ENCODE results near the gene DLEC1.
"Not testable (repeated sequence)": the region's sequence is repeated elsewhere in the genome, so short reads cannot be mapped to it uniquely, and the experiment has no call there.

DLEC1 gene

DNA sequence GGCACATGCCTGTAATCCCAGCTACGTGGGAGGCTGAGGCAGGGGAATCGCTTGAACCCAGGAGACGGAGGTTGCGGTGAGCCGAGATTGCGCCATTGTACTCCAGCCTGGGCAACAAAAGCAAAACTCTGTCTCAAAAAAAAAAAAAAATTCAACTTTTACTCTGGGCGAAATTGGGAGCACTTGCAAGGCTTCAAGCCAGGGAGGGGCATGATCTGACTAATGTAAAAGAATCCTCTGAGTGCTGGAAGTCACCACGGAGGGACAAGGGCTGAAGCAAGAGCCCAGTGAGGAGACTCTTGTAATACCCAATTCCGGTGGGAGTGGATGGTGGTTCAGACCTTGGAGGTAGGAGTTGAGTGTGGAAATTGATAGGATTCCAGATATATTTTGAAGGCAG lies 4.7 kb upstream of the DLEC1 start:
- not testable (repeated sequence) for H3K36me3 ChIP-seq (ENCODE audit: insufficient read depth, low read length); H3K9me3 ChIP-seq (ENCODE audit: low read length); H3K27me3 ChIP-seq (ENCODE audit: control insufficient read depth in 1 of 2, insufficient read depth in 2 of 2, low read length in 2 of 2); H3K9ac ChIP-seq (ENCODE audit: low read length); H3K4me3 ChIP-seq (ENCODE audit: low read depth in 1 of 2, low read length in 2 of 2); H3K27ac ChIP-seq (ENCODE audit: low read depth, low read length)
- peaks cover 17% of the 10 kb centered on the region for H3K4me1 ChIP-seq (ENCODE audit: insufficient read depth, low read length)

GRCh38 chr3:38036286-38036685 lies 2.7 kb upstream of the DLEC1 start:
- Histone ChIP-seq H3K27ac (ENCODE audit: low read depth, low read length) (no peak overlapping the region), H3K4me1 (ENCODE audit: insufficient read depth, low read length) (peaks cover 12% of the 10 kb centered on the region), H3K9ac (ENCODE audit: low read length) (no peak overlapping the region), H3K4me3 (ENCODE audit: low read depth in 1 of 2, low read length in 2 of 2) (no peak overlapping the region), H3K9me3 (ENCODE audit: low read length) (no peaks in the 10 kb centered on the region), H3K27me3 (ENCODE audit: control insufficient read depth in 1 of 2, insufficient read depth in 2 of 2, low read length in 2 of 2) (no peaks in the 10 kb centered on the region), H3K36me3 (ENCODE audit: insufficient read depth, low read length) (no peaks in the 10 kb centered on the region)

DNA sequence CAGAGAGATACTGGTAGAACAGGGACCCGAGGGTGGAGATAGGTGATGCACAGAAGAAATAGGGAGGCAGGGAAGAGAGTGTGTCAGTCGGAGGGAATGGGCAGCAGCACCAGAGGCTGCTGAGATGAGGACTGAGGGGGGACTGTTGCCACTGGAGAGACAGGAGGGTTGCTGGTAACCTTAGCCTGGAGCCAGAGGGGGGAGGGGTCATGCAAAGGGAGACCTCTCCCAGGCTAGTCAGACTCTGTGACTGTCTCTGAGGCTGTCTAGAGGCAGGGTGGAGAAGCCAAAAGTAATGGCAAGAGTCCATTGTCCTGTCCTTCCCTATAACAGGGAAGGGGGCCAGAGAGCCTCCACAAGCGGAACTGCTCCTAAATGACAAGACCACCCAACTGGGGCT lies 2.1 kb upstream of the DLEC1 start:
- no peaks in the 10 kb centered on the region for H3K9me3 ChIP-seq (ENCODE audit: low read length)
- peaks cover 10% of the 10 kb centered on the region for H3K4me1 ChIP-seq (ENCODE audit: insufficient read depth, low read length)
- no peak overlapping the region for H3K9ac ChIP-seq (ENCODE audit: low read length)
- H3K4me3 ChIP-seq (ENCODE audit: low read depth in 1 of 2, low read length in 2 of 2) = no peak overlapping the region
- no peak overlapping the region for H3K27ac ChIP-seq (ENCODE audit: low read depth, low read length)
- H3K27me3 ChIP-seq (ENCODE audit: control insufficient read depth in 1 of 2, insufficient read depth in 2 of 2, low read length in 2 of 2) = no peaks in the 10 kb centered on the region
- no peaks in the 10 kb centered on the region for H3K36me3 ChIP-seq (ENCODE audit: insufficient read depth, low read length)

- Histone ChIP-seq H3K27ac (ENCODE audit: low read depth, low read length) (no peak overlapping the region), H3K4me3 (ENCODE audit: low read depth in 1 of 2, low read length in 2 of 2) (peak overlapping the region in 1 of 2 donors; percentile 63), H3K9ac (ENCODE audit: low read length) (no peak overlapping the region)
Measured at GRCh38 chr3:38038447-38038911, 529 bp upstream of the DLEC1 start.

GRCh38 chr3:38039899-38040261 lies 872 bp downstream of the DLEC1 start:
- Histone ChIP-seq H3K9ac (ENCODE audit: low read length) (no peak overlapping the region), H3K27ac (ENCODE audit: low read depth, low read length) (no peak overlapping the region), H3K4me1 (ENCODE audit: insufficient read depth, low read length) (peaks cover 10% of the 10 kb centered on the region), H3K4me3 (ENCODE audit: low read depth in 1 of 2, low read length in 2 of 2) (peak overlapping the region; percentile 18 to 63), H3K27me3 (ENCODE audit: control insufficient read depth in 1 of 2, insufficient read depth in 2 of 2, low read length in 2 of 2) (no peaks in the 10 kb centered on the region), H3K9me3 (ENCODE audit: low read length) (no peaks in the 10 kb centered on the region), H3K36me3 (ENCODE audit: insufficient read depth, low read length) (no peaks in the 10 kb centered on the region)

More at GRCh38 chr3:38038447-38038911, 529 bp upstream of the DLEC1 start:
- no peaks in the 10 kb centered on the region for H3K9me3 ChIP-seq (ENCODE audit: low read length)
- H3K27me3 ChIP-seq (ENCODE audit: control insufficient read depth in 1 of 2, insufficient read depth in 2 of 2, low read length in 2 of 2) = no peaks in the 10 kb centered on the region
- H3K36me3 ChIP-seq (ENCODE audit: insufficient read depth, low read length) = no peaks in the 10 kb centered on the region
- H3K4me1 ChIP-seq (ENCODE audit: insufficient read depth, low read length) = peaks cover 10% of the 10 kb centered on the region

GRCh38 chr3:38040401-38040800 lies 1.4 kb downstream of the DLEC1 start:
- no peaks in the 10 kb centered on the region for H3K27me3 ChIP-seq (ENCODE audit: control insufficient read depth in 1 of 2, insufficient read depth in 2 of 2, low read length in 2 of 2)

GRCh38 chr3:38043486-38043885 lies 4.5 kb downstream of the DLEC1 start:
- no peaks in the 10 kb centered on the region for H3K27me3 ChIP-seq (ENCODE audit: control insufficient read depth in 1 of 2, insufficient read depth in 2 of 2, low read length in 2 of 2)
- no peaks in the 10 kb centered on the region for H3K9me3 ChIP-seq (ENCODE audit: low read length)
- no peak overlapping the region for H3K4me3 ChIP-seq (ENCODE audit: low read depth in 1 of 2, low read length in 2 of 2)
- H3K27ac ChIP-seq (ENCODE audit: low read depth, low read length) = no peak overlapping the region
- H3K9ac ChIP-seq (ENCODE audit: low read length) = no peak overlapping the region
- no peaks in the 10 kb centered on the region for H3K36me3 ChIP-seq (ENCODE audit: insufficient read depth, low read length)
- peaks cover 10% of the 10 kb centered on the region for H3K4me1 ChIP-seq (ENCODE audit: insufficient read depth, low read length)

More at GRCh38 chr3:38040401-38040800, 1.4 kb downstream of the DLEC1 start:
- no peak overlapping the region for H3K4me3 ChIP-seq (ENCODE audit: low read depth in 1 of 2, low read length in 2 of 2)
- H3K27ac ChIP-seq (ENCODE audit: low read depth, low read length) = no peak overlapping the region
- H3K36me3 ChIP-seq (ENCODE audit: insufficient read depth, low read length) = no peaks in the 10 kb centered on the region
- H3K9ac ChIP-seq (ENCODE audit: low read length) = no peak overlapping the region
- peaks cover 10% of the 10 kb centered on the region for H3K4me1 ChIP-seq (ENCODE audit: insufficient read depth, low read length)
- no peaks in the 10 kb centered on the region for H3K9me3 ChIP-seq (ENCODE audit: low read length)

GRCh38 chr3:38046027-38046426 lies 7.0 kb downstream of the DLEC1 start:
- Histone ChIP-seq H3K27ac (ENCODE audit: low read depth, low read length) (no peak overlapping the region), H3K9ac (ENCODE audit: low read length) (no peak overlapping the region), H3K9me3 (ENCODE audit: low read length) (no peaks in the 10 kb centered on the region), H3K36me3 (ENCODE audit: insufficient read depth, low read length) (no peaks in the 10 kb centered on the region), H3K27me3 (ENCODE audit: control insufficient read depth in 1 of 2, insufficient read depth in 2 of 2, low read length in 2 of 2) (no peaks in the 10 kb centered on the region), H3K4me1 (ENCODE audit: insufficient read depth, low read length) (no peaks in the 10 kb centered on the region), H3K4me3 (ENCODE audit: low read depth in 1 of 2, low read length in 2 of 2) (no peak overlapping the region)

GRCh38 chr3:38046821-38047220 lies 7.8 kb downstream of the DLEC1 start:
- Histone ChIP-seq H3K4me1 (ENCODE audit: insufficient read depth, low read length) (no peaks in the 10 kb centered on the region), H3K27me3 (ENCODE audit: control insufficient read depth in 1 of 2, insufficient read depth in 2 of 2, low read length in 2 of 2) (no peaks in the 10 kb centered on the region), H3K9ac (ENCODE audit: low read length) (no peak overlapping the region), H3K27ac (ENCODE audit: low read depth, low read length) (no peak overlapping the region), H3K36me3 (ENCODE audit: insufficient read depth, low read length) (no peaks in the 10 kb centered on the region), H3K9me3 (ENCODE audit: low read length) (no peaks in the 10 kb centered on the region), H3K4me3 (ENCODE audit: low read depth in 1 of 2, low read length in 2 of 2) (no peak overlapping the region)

DNA sequence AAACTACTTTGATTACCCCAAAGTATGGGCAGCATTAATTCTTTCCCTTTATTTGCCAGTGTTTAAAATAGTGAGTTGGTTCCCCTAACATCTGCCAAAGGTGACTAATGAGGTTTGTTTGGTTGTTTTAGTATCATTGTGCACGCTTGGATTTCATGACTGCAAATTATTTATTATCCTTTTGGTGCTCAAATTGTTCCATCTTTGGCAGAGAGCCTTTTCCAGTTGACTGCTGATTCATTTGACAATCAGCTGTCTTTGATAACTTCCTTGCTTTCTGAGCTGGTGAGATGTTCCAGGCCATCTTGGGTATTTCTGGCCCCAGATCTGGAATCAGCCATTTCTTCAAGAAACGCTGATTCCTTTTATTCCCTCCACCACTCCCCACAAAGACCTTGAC lies 8.9 kb downstream of the DLEC1 start:
- no peaks in the 10 kb centered on the region for H3K36me3 ChIP-seq (ENCODE audit: insufficient read depth, low read length)
- no peak overlapping the region for H3K9ac ChIP-seq (ENCODE audit: low read length)
- H3K4me1 ChIP-seq (ENCODE audit: insufficient read depth, low read length) = no peaks in the 10 kb centered on the region
- H3K4me3 ChIP-seq (ENCODE audit: low read depth in 1 of 2, low read length in 2 of 2) = no peak overlapping the region
- no peaks in the 10 kb centered on the region for H3K9me3 ChIP-seq (ENCODE audit: low read length)
- H3K27me3 ChIP-seq (ENCODE audit: control insufficient read depth in 1 of 2, insufficient read depth in 2 of 2, low read length in 2 of 2) = no peaks in the 10 kb centered on the region
- no peak overlapping the region for H3K27ac ChIP-seq (ENCODE audit: low read depth, low read length)

DNA sequence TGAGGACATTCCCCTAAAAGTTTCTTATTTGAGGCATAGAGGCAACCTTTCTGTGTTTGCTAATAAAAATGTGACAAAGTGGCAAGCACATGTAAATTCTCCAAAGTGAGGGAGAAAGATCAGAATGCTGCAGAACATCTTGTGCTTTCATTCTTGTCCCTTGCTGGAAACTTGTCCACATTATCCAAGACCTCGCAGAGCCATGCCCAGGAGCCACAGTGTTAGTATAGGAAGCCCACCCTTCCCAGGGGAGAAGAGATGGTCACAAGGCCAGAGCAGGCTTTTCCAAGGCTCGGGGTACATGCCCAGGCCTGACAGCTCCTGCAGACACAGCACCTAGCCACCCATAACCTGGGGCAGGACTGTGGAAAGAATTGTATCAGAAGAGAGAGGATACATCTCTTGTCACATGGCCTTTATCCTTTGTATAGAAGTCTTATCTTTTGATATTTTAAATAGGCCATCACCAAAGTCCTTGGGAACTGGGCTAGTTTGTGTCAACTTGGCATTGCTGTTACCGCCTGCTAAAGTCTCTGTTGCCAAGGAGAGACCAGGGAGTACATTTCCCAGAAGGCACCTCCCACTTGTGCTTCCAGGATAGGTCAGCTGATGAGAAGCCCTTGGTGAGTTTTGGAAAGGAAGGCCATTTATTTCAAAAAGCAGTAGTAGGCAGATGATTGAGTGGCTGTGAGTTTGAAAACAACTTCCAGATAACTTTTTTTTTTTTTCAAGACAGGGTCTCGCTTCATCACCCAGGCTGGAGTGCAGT lies 10.5 kb downstream of the DLEC1 start:
- Histone ChIP-seq H3K4me1 (ENCODE audit: insufficient read depth, low read length) (no peaks in the 10 kb centered on the region), H3K36me3 (ENCODE audit: insufficient read depth, low read length) (no peaks in the 10 kb centered on the region), H3K9me3 (ENCODE audit: low read length) (no peaks in the 10 kb centered on the region), H3K4me3 (ENCODE audit: low read depth in 1 of 2, low read length in 2 of 2) (no peak overlapping the region), H3K27me3 (ENCODE audit: control insufficient read depth in 1 of 2, insufficient read depth in 2 of 2, low read length in 2 of 2) (no peaks in the 10 kb centered on the region), H3K27ac (ENCODE audit: low read depth, low read length) (no peak overlapping the region), H3K9ac (ENCODE audit: low read length) (no peak overlapping the region)

DNA sequence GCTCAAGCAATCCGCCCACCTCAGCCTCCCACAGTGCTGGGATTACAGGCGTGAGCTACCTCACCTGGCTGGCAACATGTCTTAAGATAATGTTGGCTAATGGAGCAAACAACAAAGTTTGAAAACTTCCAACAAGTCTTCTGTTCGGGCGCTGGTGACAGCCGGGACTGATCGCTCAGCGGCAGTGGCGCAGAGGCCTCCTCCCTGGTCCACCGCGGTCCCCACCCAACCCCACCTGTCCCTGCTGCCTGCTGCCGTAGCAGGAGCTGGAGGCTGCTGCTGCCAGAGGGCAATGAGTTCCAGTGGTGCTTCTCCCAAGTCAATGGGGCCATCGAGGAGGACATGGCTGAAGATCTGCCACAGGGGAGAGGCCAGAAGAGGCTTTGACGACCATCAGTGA lies 12.1 kb downstream of the DLEC1 start:
- no peak overlapping the region for H3K9ac ChIP-seq (ENCODE audit: low read length)
- no peak overlapping the region for H3K4me3 ChIP-seq (ENCODE audit: low read depth in 1 of 2, low read length in 2 of 2)
- H3K36me3 ChIP-seq (ENCODE audit: insufficient read depth, low read length) = no peaks in the 10 kb centered on the region
- H3K27ac ChIP-seq (ENCODE audit: low read depth, low read length) = no peak overlapping the region
- no peaks in the 10 kb centered on the region for H3K27me3 ChIP-seq (ENCODE audit: control insufficient read depth in 1 of 2, insufficient read depth in 2 of 2, low read length in 2 of 2)
- no peaks in the 10 kb centered on the region for H3K4me1 ChIP-seq (ENCODE audit: insufficient read depth, low read length)
- H3K9me3 ChIP-seq (ENCODE audit: low read length) = no peaks in the 10 kb centered on the region
